Inferior parietal cortex (tissue), 1 donor: ENCODE data around the gene EHMT1.
"Not testable (repeated sequence)": the region's sequence is repeated elsewhere in the genome, so short reads cannot be mapped to it uniquely, and the experiment has no call there.

Source experiments
- DNase-seq: peaks from one replicate; pipeline ENCODE4 v3.0.0-alpha.2; 2016; ENCODE audit errors: extremely low spot score

Gene EHMT1

DNA sequence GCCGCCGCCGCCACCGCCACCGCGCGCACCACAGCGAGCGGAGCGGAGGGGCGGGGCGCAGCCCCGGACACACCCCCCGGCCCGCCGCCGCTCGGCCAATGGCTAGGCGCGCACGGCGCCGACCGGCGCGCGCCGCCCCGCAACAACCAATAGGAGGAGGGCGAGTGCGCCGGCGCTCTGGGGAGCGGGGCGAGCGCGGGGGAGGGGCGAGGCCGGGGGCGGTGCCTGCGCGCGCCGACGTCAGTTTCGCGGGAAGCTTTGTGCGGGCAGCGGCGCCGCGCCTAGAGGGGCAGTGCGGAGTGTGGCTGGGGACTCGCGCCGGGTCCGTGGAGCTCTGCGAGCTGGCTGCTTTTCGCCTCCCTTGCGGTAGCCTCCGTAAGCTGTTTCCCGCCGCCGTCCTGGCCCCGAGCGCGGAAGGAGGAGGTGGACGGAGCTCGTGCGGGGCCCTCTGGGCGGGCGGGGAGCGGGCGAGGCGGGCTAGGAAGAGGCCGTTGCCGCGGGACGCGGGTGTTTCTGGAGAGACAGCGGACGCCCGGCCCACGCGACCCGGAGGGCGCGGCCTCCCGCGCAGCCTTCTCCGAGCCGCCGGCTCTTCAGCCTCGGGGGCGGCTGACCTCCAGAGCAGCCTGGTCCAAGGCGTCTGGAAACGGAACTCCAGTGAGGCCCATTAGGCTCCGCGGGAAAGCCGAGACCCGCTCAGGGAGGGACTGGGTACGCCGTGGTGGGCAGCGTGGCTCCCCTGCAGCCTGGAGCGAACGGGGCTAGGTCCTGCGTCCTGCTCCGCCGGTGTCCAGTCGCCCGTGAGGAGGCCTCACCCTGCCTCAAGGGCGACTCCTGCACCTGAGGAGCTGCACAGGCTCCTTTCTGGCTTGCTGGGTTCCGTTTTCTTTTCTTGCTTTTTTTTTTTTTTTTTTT, 28.1 kb upstream of the EHMT1 start, which contains the start of gene ZMYND19:
Gene ZMYND19, minus strand, starts transcription at position 44 of the 915 bp plus-strand sequence. CDS start 249 bp downstream, outside the sequence.
- peak; percentile 81 for DNase-seq

GRCh38 chr9:137592767-137593166, 26.0 kb upstream of the EHMT1 start:
- DNase-seq: no peak

- DNase-seq: no peak
These were observed 25.6 kb upstream of the EHMT1 start for GRCh38 chr9:137593176-137593575.

DNA sequence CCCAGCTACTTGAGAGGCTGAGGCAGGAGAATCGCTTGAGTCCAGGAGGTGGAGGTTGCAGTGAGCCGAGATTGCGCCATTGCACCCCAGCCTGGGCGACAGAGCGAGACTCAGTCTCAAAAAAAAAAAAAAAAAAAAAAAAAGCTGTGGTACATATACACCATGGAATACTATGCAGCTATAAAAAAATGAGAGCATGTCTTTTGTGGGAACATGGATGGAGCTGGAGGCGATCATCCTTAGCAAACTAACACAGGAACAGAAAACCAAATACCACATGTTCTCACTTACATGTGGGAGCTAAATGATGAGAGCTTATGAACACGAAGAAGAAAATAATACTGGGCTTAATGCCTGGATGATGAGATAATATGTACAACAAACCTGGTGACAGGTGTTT, 22.2 kb upstream of the EHMT1 start:
- DNase-seq: not testable (repeated sequence)

DNA sequence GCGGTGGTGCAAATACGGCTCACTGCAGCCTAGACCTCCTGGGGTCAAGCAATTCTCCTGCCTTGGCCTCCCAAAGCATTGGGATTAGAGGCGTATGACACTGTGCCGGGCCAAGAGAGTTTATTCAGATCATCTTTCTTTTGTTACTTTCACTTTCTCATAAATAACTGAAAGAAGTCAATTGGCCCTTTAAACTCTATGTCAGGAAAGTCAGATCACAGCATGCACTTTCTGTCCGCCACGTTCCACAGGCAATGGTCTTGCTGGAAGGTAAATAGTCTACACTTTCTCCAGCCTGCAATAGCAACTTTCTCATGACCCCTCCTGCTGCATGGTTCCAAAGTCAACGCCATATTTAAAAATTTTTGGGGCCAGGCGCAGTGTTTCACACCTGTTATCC, 19.9 kb upstream of the EHMT1 start:
- no peak for DNase-seq

DNA sequence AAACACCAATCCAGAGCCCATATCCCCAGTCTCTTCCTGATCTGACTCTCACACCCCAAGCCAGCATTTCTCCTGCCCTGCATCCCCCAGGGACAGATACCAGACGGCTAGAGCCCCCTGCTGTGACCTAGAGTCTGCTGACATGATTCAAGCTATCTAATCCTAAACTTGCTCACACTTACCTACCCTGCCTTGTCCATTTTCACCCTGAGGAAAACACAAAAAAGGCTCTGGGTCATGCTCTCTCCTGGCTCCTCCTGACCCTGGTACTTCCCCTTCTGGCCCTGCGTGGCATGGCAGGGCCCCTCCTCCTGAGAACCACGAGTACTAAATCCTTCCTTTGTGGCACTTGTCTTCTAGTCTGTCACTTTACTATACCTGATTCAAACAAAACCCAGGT, 16.1 kb upstream of the EHMT1 start:
- no peak for DNase-seq

- no peak for DNase-seq
These were observed 14.9 kb upstream of the EHMT1 start for GRCh38 chr9:137603879-137604278.

DNA sequence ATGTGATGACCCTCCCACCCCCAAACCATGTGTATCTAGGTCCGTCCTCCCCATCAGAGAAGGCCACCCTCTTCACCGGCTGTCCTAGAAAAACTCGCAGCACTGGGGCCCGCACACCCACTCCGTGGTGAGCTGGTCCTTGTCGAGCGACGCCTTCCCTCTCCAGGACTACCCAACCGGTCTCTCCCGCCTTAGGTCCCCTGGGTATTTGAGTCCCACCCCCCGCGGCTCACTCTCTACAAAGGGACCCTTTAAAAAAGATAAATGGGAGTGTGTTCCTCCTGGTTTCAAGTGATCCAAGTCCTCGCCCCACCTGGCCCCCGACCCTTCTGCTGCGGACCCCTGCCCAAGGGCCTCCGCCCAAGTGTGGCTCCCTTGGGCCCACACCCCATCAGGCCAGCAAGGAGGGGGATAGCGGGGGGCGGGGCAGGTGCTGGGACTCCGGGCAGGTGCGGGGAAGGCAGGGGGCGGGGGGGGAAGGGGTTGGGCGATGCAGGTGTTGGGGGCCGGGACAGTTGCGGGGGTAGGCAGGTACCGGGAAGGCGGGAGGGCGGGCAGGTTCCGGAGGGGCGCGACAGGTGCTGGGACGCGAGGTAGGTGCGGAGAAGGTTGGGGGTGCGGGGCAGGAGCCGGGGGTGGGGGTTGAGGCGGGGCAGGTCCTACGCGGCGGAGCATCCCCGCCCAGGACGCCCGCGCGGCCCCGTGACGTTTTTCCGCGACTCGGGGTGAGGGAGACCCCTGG, 14.3 kb upstream of the EHMT1 start:
- no peak for DNase-seq

- peak; percentile 74 for DNase-seq
These were observed 13.4 kb upstream of the EHMT1 start, which contains the start of gene ARRDC1 for GRCh38 chr9:137605121-137606004. Gene ARRDC1 (plus strand): TSS chr9:137605686. CDS start chr9:137605718, 32 bp downstream.

DNA sequence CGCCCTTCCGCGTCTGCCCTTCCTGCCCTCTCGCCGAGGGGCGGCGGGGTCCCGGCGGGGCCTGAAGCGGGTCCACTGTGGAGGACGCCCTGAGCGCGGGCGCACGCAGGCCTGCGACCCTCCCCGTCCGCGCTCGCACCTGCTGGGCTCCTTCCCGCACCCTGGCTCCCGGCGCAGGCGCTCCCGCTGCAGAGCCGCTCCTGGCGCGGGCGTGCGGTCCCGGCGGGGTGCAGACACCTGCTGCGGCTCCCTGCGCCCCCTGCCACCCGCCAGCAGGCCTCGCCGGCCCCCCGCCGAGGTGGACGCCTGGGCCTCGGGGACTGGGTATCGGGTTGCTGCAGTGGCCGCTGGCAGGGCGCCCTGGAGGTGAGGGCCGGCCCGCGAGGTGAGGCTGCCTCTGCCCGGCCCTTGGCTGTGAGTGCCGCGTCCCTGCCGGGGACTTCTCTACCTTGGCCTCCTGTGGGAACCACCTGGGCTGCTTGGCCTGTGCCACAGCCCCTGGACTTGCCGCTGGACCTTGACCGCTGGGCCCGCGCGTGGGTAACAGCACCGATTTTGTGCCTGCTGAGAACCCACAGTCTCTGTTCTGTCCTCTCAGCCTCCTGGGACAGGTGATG, 12.7 kb upstream of the EHMT1 start:
- DNase-seq: no peak

DNA sequence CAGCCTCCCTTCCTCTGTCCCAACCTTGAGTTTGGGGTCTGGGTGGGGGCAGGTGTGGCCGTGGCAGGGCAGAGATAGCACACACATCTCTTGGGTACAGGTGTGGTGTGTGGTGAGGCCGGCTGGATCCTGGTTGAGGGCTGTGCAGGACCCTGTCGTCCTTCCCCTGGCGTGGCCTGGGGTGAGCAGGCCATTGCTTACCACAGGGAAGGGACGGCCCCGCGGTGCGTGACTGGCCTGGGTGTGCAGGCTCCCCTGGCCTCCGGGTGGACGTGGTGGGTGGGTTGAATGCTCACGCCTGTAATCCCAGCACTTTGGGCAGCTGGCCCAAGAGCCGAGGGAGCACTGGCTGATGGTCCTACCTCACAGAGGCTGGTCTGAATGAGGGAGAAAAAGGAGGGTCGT, 12.1 kb upstream of the EHMT1 start:
- DNase-seq: no peak

- DNase-seq: no peak
These were observed 11.5 kb upstream of the EHMT1 start for GRCh38 chr9:137607141-137607857.

DNA sequence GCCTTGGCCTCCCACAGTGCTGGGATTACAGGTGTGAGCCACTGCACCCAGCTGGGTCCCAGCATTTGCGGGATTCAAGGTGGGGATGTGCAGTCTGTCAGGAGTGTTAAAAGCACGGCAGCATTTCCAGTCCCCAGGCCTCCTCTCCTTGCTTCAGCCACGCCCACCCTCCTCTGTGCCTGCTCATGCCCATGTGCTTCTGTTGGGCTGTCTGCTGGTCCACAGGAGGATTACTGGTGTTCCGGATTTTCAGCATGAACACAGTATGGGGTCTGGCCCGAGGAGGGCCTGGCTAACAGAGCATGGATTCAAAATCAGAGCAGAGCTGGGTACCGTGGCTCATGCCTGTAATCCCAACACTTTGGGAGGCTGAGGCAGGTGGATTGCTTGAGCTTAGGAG, 7.9 kb upstream of the EHMT1 start:
- DNase-seq: no peak

DNA sequence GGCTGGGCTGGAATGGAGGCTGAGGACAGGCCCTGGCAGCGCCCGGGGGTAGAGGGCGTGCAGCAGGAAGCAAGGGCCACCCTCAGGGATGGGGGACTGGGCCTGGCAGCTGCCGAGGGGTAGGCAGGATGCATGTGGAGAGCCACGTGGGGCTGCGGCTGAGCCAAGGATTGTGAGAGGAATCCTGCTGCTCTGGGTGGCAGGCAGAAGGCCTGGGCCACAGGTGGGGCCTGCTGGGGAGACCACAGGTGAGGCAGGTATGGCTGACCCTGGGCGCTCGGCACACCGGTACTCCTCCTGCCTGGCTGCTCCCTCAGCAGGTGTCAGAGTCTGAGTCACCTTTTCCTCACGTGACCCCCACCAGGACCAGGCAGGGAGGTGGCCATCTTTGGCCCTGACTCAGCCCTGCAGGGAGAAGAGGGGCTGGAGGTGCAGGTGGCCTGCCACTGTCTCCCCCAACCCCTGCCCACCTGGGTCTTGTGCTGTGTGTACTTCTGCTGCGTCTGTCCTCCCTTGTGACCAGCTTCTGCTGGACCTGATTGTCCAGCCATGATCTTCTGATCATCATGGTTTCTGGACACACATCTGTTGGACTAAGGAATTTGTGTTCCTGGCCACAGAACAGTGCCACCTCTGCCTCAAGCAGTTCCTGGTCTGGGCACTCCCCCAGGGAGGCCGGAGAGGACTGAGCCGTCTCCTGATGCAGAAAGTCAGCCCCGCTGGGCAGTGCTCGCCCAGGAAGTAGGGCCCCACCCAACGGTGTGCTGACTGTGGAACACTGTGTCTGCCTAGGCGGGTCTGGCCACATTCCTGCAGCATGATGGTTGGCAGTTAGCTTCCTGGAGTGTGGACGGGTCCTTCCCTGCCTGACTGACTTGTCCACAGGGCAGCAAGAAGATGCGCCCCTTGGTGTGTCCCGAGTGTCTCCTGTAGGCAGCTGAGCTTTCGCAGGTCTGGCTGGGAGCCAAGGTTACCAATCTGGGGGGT, 6.9 kb upstream of the EHMT1 start:
- DNase-seq: no peak

- DNase-seq: no peak
These were observed 6.1 kb upstream of the EHMT1 start for GRCh38 chr9:137612741-137613142.

DNA sequence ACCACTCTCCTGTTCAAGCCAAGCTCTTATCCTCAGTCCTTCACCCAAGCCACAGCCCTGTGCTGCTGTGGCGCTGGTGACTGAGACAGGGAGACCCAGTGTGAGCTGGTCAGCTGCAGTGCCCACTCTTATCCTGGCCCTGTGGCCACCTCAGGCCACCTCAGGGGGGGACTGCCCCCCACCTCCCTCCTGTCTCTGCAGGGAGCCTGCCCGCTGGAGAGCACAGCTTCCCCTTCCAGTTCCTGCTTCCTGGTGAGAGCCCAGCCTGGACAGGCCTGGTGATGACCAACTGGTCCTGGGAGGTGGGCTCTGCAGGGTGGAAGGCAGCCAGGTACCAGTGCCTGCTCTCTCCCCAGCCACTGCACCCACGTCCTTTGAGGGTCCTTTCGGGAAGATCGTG, 5.5 kb upstream of the EHMT1 start:
- no peak for DNase-seq

DNA sequence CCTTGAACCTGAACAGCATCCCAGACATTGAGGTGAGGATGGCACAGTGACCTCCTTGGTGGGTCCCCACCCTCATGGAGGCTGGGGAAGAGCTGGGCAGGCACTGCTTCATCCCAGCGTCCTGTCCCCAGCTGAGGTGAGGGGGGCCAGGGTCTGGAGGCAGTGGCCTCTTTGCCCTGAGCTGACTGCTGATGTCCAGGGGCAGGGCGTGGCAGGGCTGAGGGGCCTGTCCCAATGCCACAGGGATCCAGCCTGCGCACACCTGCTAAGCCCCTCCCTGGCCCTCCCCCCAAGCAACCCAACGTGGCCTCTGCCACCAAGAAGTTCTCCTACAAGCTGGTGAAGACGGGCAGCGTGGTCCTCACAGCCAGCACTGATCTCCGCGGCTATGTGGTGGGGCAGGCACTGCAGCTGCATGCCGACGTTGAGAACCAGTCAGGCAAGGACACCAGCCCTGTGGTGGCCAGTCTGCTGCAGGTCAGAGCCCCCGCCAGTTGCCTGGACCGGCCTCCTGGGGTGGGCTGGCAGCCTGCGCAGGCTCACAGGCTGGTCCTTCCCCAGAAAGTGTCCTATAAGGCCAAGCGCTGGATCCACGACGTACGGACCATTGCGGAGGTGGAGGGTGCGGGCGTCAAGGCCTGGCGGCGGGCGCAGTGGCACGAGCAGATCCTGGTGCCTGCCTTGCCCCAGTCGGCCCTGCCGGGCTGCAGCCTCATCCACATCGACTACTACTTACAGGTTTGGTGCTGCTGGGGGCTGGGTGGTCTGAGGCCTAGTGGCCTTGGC, 4.9 kb upstream of the EHMT1 start:
- no peak for DNase-seq

DNA sequence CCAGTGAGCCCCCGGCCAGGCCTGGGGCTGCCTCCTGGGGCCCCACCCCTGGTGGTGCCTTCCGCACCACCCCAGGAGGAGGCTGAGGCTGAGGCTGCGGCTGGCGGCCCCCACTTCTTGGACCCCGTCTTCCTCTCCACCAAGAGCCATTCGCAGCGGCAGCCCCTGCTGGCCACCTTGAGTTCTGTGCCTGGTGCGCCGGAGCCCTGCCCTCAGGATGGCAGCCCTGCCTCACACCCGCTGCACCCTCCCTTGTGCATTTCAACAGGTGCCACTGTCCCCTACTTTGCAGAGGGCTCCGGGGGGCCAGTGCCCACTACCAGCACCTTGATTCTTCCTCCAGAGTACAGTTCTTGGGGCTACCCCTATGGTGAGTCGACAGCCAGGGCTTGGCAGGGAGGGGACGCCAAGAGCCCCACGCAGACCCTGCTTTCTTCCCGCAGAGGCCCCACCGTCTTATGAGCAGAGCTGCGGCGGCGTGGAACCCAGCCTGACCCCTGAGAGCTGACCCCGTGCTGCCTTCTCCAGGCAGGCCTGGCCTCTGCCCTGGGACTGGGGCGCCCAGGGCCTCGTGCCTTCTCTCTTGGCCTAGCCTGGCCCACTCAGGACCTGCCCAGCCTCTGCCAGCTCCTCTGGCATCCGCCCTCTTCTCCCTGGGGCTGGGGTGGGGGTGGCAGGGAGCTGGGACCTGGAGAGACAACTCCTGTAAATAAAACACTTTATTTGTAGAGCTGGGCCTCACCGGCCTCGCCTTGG, 4.0 kb upstream of the EHMT1 start:
- no peak for DNase-seq
